ENCODE data around the gene TRNAU1AP.

TRNAU1AP gene

DNA sequence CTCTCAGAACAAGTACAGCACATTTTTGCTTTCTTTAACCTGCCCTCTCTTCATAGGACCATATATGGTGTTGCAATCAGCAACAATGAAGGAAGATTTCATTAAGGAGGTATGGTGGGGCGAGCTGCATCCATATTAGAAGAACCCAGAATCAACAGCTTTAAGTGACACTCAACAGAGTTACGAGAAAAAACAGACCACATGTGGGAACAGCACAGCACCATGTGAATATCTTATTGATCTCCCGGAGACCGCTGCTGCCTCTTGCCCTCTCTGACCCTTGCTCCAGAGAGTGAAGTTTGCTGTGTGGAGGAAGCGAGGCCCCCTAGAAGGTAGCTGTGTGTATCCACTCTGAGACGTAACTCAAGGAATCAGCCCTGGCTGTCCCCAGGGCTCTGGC, 52.1 kb downstream of the TRNAU1AP start:
- no peak for TF ChIP-seq CTCF (IDR thresholded peaks at IDR 0.05; ENCODE audit: low read depth, low read length)
- DNase-seq (ENCODE audit: extremely low read depth, low read depth), result no peak

DNA sequence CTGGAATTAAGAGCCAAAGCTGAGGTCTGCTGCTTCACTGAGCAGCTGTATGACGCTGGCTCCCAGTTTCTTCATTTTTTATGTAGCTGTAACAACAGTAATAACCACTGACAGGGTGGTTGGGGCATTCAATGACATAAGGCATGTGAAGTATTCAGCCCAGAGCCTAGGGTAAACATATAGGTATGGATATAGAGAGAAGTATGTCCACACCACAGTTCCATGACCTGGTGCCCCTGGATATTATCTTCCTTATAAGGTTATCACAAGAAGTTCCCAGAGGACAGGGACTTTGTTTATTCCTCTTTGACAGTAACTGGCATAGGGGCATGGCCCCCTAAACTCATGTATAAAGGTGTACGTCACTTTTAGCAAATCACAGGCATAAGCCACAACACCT, 53.9 kb downstream of the TRNAU1AP start:
- DNase-seq (ENCODE audit: extremely low read depth, low read depth), result no peak
- TF ChIP-seq CTCF (IDR thresholded peaks at IDR 0.05; ENCODE audit: low read depth, low read length), result no peak

DNA sequence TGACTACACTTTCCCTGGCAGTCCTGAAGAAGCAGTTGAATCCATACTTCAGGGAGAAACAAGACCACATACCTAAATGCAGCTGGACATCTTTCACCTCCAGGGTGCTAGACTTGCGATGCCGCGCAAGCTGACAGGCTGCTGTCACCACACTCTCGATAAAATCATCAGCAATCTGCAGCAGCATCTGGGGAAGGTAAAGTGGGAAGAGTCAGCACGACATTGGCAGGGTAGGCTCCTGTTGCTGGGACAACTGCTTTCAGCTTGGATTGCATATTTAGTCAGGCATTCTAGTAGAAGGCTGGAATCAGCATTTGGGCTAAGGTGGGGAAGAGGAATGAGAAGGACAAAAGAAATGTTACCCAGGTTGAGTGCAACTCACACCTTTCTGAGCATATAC, 60.3 kb downstream of the TRNAU1AP start:
- TF ChIP-seq CTCF (IDR thresholded peaks at IDR 0.05; ENCODE audit: low read depth, low read length), result no peak
- no peak for DNase-seq (ENCODE audit: extremely low read depth, low read depth)
